Lower leg skin (tissue), 4 donors: ENCODE data around the gene PANK1. TPM values are rescaled to one million over a fixed set of nuclear protein-coding genes. Genes with fewer than 3 reads are reported as not detected.

ENCODE experiments used
- DNase-seq, 2 donors: peaks; one replicate each; pipeline ENCODE4 v3.0.0-alpha.2; 2019; ENCODE audit warnings: low spot score in 2 of 2
- H3K4me3 ChIP-seq: fragments of 200-600 bp; sonication (generic); 2 replicates; pipeline ENCODE4 v1.5.1; 2017; ENCODE audit warnings: mild to moderate bottlenecking, low read depth; ENCODE audit not compliant: poor library complexity, severe bottlenecking
- CTCF ChIP-seq, 3 donors: fragments of 450-650 bp; IDR thresholded peaks; one replicate each; pipeline ENCODE4 v1.5.1; 2016; ENCODE audit warnings: antibody characterized with exemption in 3 of 3, mild to moderate bottlenecking in 3 of 3, moderate library complexity in 2 of 3
- POLR2A ChIP-seq, 2 donors: fragments of 450-650 bp; IDR thresholded peaks; one replicate each; pipeline ENCODE4 v1.6.1; 2016 to 2017; ENCODE audit warnings: antibody characterized with exemption in 2 of 2, mild to moderate bottlenecking in 1 of 2, moderate library complexity in 1 of 2
- WGBS, 2 donors: methylation state at CpG; one replicate each; pipeline ENCODE4 v1.1.5; 2018; 5-methylcytosine and 5-hydroxymethylcytosine counted together
- intact Hi-C: fragments of 100-400 bp; cut with DNase I; formaldehyde crosslinking; loops from one replicate; pipeline ENCODE4 v1.15.0; 2023; ENCODE audit warnings: low total_unique reads
- total RNA-seq, 4 donors: library from RNA; depleted of rRNA; stranded (reverse); fragments of >200 nt; gene quantifications; one replicate each; pipeline ENCODE4 v1.1.0, GENCODE V29; 2016

The PANK1 gene
- total RNA-seq, 4 donors from 2014 or later, result 10.8 to 36.3 (median 30.2) TPM

GRCh38 chr10:89601728-89602361, 43.2 kb downstream of the PANK1 start:
- 85 to 94% methylated on average over 2 of the region's 2 CpGs for WGBS, 2 donors
- no peak for DNase-seq
- H3K4me3 ChIP-seq, result no peak overlapping the region
- TF ChIP-seq CTCF (IDR thresholded peaks at IDR 0.05) (no peak), POLR2A (IDR thresholded peaks at IDR 0.05) (no peak)
- intact Hi-C loops, result no loop called here

- H3K4me3 ChIP-seq, result no peak overlapping the region
- intact Hi-C loops, result no loop called here
- WGBS, 2 donors, result 88 to 89% methylated on average over 3 of the region's 3 CpGs
- TF ChIP-seq CTCF (IDR thresholded peaks at IDR 0.05) (no peak), POLR2A (IDR thresholded peaks at IDR 0.05) (no peak)
- no peak for DNase-seq
These were observed 45.0 kb downstream of the PANK1 start for GRCh38 chr10:89600041-89600440.

- WGBS, 2 donors, result 89 to 97% methylated on average over 10 of the region's 10 CpGs
- TF ChIP-seq CTCF (IDR thresholded peaks at IDR 0.05) (no peak), POLR2A (IDR thresholded peaks at IDR 0.05) (no peak)
- intact Hi-C loops, result no loop called here
- no peak overlapping the region for H3K4me3 ChIP-seq
- no peak for DNase-seq
These were observed 52.0 kb downstream of the PANK1 start for GRCh38 chr10:89593043-89593442.

GRCh38 chr10:89592539-89592938, 52.5 kb downstream of the PANK1 start:
- DNase-seq, result no peak
- TF ChIP-seq POLR2A (IDR thresholded peaks at IDR 0.05) (no peak), CTCF (IDR thresholded peaks at IDR 0.05) (no peak)
- intact Hi-C loops, result no loop called here
- no peak overlapping the region for H3K4me3 ChIP-seq
- WGBS, 2 donors, result 85 to 87% methylated on average over 3 of the region's 3 CpGs

GRCh38 chr10:89591796-89592271, 53.2 kb downstream of the PANK1 start:
- WGBS, 2 donors, result 80 to 89% methylated on average over 3 of the region's 3 CpGs
- no peak overlapping the region for H3K4me3 ChIP-seq
- intact Hi-C loops, result no loop called here
- TF ChIP-seq POLR2A (IDR thresholded peaks at IDR 0.05) (no peak), CTCF (IDR thresholded peaks at IDR 0.05) (no peak)
- DNase-seq, result no peak
